Activated T-helper 17 cell treated with anti-CD3 and anti-CD28 coated beads, Interleukin-2, amount 50 U/mL, for 72 hours (primary cell): Measurements from ENCODE around the gene LGALS16. TPM values are rescaled to one million over a fixed set of nuclear protein-coding genes. Genes with fewer than 3 reads are reported as not detected.
"Not testable (repeated sequence)": the region's sequence is repeated elsewhere in the genome, so short reads cannot be mapped to it uniquely, and the experiment has no call there.

Source experiments
- ATAC-seq: fragments of 150-1000 bp; cut with Tn5 transposase; replicated peaks from 2 replicates; pipeline ENCODE4 v1.10.0; 2021; ENCODE audit warnings: mild to moderate bottlenecking, moderate library complexity
- H3K27ac Mint-ChIP-seq: one replicate; pipeline ENCODE4 v1.8.0; 2022; ENCODE audit warnings: mixed read lengths
- H3K27me3 Mint-ChIP-seq: one replicate; pipeline ENCODE4 v1.8.0; 2022; ENCODE audit warnings: mixed read lengths
- H3K36me3 Mint-ChIP-seq: one replicate; pipeline ENCODE4 v1.8.0; 2022; ENCODE audit warnings: low read depth, mild to moderate bottlenecking, mixed read lengths
- H3K4me1 Mint-ChIP-seq: one replicate; pipeline ENCODE4 v1.8.0; 2022; ENCODE audit warnings: mixed read lengths
- H3K4me3 Mint-ChIP-seq: one replicate; pipeline ENCODE4 v1.8.0; 2022; ENCODE audit warnings: mild to moderate bottlenecking, mixed read lengths
- H3K9me3 Mint-ChIP-seq: one replicate; pipeline ENCODE4 v1.8.0; 2022; ENCODE audit warnings: mixed read lengths
- total RNA-seq, 2 donors: library from RNA; stranded (reverse); gene quantifications; one replicate each; pipeline ENCODE4 v1.2.3, GENCODE V29; 2022

The LGALS16 gene
- total RNA-seq, 2 donors from 2014 or later = not detected

- H3K4me1 Mint-ChIP-seq = no peaks in the 10 kb centered on the region
- no peaks in the 10 kb centered on the region for H3K9me3 Mint-ChIP-seq
- no peak overlapping the region for H3K27ac Mint-ChIP-seq
- H3K4me3 Mint-ChIP-seq = no peak overlapping the region
- H3K36me3 Mint-ChIP-seq = no peaks in the 10 kb centered on the region
- no peak for ATAC-seq
- H3K27me3 Mint-ChIP-seq = peaks cover 18% of the 10 kb centered on the region
These were observed 4.9 kb downstream of the LGALS16 start for GRCh38 chr19:39660661-39661060.

- no peaks in the 10 kb centered on the region for H3K36me3 Mint-ChIP-seq
- peaks cover 19% of the 10 kb centered on the region for H3K27me3 Mint-ChIP-seq
- ATAC-seq = peak; percentile 39
- H3K27ac Mint-ChIP-seq = no peak overlapping the region
- H3K9me3 Mint-ChIP-seq = no peaks in the 10 kb centered on the region
- no peak overlapping the region for H3K4me3 Mint-ChIP-seq
- H3K4me1 Mint-ChIP-seq = no peaks in the 10 kb centered on the region
These were observed 5.9 kb downstream of the LGALS16 start for GRCh38 chr19:39661565-39661964.

GRCh38 chr19:39669860-39670259 lies 14.1 kb downstream of the LGALS16 start:
- H3K36me3 Mint-ChIP-seq, H3K27ac Mint-ChIP-seq, H3K9me3 Mint-ChIP-seq, H3K4me3 Mint-ChIP-seq, ATAC-seq, H3K4me1 Mint-ChIP-seq: not testable (repeated sequence)
- peaks cover 24% of the 10 kb centered on the region for H3K27me3 Mint-ChIP-seq

GRCh38 chr19:39670998-39671397 lies 15.3 kb downstream of the LGALS16 start:
- Mint-ChIP-seq H3K27me3 (peaks cover 21% of the 10 kb centered on the region), H3K36me3 (no peaks in the 10 kb centered on the region), H3K27ac (no peak overlapping the region)

GRCh38 chr19:39671739-39672363 lies 16.1 kb downstream of the LGALS16 start:
- no peak overlapping the region for H3K4me3 Mint-ChIP-seq
- peak; percentile 51 for ATAC-seq
- H3K27me3 Mint-ChIP-seq = peaks cover 13% of the 10 kb centered on the region
- H3K9me3 Mint-ChIP-seq = no peaks in the 10 kb centered on the region
- peaks cover 19% of the 10 kb centered on the region for H3K4me1 Mint-ChIP-seq
- H3K27ac Mint-ChIP-seq = no peak overlapping the region
- H3K36me3 Mint-ChIP-seq = no peaks in the 10 kb centered on the region

More at GRCh38 chr19:39670998-39671397, 15.3 kb downstream of the LGALS16 start:
- no peak overlapping the region for H3K4me3 Mint-ChIP-seq
- H3K4me1 Mint-ChIP-seq = peaks cover 16% of the 10 kb centered on the region
- ATAC-seq = no peak
- H3K9me3 Mint-ChIP-seq = no peaks in the 10 kb centered on the region

GRCh38 chr19:39672473-39672872 lies 16.8 kb downstream of the LGALS16 start:
- ATAC-seq = no peak
- no peaks in the 10 kb centered on the region for H3K36me3 Mint-ChIP-seq
- H3K27ac Mint-ChIP-seq = no peak overlapping the region
- H3K9me3 Mint-ChIP-seq = no peaks in the 10 kb centered on the region
- no peak overlapping the region for H3K4me3 Mint-ChIP-seq
- peaks cover 8% of the 10 kb centered on the region for H3K27me3 Mint-ChIP-seq
- H3K4me1 Mint-ChIP-seq = peaks cover 19% of the 10 kb centered on the region

DNA sequence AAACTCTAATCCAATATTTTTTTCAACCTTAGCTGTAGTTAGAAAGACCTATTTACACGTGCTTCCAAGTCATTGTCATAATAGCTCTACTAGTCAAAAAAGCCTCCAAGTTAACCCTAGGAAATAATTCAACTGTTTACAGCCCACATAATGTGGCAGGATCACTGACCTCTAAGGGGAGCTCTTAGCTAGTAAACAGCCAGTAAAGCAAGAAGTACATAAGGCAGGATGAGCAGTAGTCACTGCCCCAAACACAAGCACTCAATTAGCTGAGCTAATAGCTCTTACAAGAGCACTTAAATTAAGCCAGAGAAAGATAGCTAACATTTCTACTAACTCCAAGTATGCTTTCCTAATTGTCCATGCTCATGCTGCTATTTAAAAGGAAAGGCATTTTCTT lies 18.1 kb downstream of the LGALS16 start:
- H3K27ac Mint-ChIP-seq, H3K4me3 Mint-ChIP-seq, H3K9me3 Mint-ChIP-seq, ATAC-seq, H3K36me3 Mint-ChIP-seq, H3K27me3 Mint-ChIP-seq: not testable (repeated sequence)
- H3K4me1 Mint-ChIP-seq = peaks cover 27% of the 10 kb centered on the region

DNA sequence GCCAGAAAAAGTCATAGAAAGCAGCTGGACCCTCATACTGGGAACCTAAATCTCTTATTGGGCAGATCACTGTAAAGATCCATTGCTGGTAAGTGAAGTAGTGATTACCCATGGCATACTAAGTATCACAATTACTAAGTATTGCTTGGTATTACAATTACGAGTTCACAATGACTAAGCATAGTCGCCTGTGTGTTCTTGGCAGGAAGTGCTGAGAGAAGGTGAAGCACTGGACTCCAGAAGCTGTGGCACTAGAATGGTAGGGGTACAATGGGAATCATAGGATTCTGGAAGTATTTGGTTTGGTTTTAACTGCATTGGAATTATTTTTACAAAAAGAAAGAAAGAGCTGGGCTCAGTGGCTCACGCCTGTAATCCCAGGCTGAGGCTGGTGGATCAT lies 20.3 kb downstream of the LGALS16 start:
- peaks cover 37% of the 10 kb centered on the region for H3K4me1 Mint-ChIP-seq
- H3K36me3 Mint-ChIP-seq = no peaks in the 10 kb centered on the region
- H3K27me3 Mint-ChIP-seq = peaks cover 8% of the 10 kb centered on the region
- H3K4me3 Mint-ChIP-seq = peak overlapping the region; percentile 41
- H3K27ac Mint-ChIP-seq = peak overlapping the region; percentile 79
- peak; percentile 62 for ATAC-seq
- H3K9me3 Mint-ChIP-seq = no peaks in the 10 kb centered on the region

DNA sequence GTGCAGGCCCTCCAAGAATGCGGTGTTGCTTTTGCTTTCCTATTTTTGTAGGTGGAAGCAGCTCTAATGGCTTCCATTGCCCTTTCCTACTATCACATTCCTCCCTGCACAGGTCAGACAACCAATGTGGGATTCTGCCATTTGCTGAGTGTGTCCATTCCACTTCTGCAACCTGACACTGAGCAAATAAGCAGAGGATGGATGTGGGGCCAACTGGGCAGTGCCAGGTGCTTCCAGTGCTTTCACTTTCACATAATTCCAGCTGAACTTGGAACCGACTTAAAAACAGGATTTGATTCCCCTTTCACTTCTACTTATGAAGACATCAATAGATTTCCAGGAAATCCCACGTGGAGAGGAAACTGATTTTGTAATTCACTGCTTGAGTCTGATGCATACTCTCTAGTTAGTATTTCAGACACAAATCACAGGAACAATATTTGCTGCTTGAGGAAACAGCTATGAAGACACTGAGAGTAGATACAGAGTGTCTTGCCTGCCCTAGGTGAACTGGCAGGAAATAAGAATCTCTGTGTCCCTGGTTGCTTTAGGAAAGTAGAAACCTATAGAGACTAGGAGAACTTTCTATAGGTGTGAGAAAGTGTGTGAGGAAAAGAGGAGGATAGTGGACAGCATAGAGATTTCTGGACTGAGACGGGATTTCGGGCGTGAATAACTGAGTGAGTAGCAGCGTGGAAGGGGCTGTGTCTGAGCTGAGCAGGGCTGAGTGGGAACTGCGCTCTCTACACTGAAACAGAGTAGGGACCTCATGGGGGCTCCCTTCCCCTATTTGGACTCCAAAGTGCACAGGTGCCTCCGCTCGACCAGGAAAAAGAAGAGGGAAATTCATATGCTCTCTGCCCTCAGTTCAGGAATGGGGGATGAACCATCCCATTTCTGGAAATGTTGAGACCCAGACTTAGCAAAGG lies 22.5 kb downstream of the LGALS16 start:
- Mint-ChIP-seq H3K4me1 (peaks cover 31% of the 10 kb centered on the region), H3K36me3 (no peaks in the 10 kb centered on the region), H3K4me3 (peak overlapping the region; percentile 66), H3K27me3 (no peaks in the 10 kb centered on the region), H3K9me3 (no peaks in the 10 kb centered on the region), H3K27ac (peak overlapping the region; percentile 58)
- no peak for ATAC-seq

DNA sequence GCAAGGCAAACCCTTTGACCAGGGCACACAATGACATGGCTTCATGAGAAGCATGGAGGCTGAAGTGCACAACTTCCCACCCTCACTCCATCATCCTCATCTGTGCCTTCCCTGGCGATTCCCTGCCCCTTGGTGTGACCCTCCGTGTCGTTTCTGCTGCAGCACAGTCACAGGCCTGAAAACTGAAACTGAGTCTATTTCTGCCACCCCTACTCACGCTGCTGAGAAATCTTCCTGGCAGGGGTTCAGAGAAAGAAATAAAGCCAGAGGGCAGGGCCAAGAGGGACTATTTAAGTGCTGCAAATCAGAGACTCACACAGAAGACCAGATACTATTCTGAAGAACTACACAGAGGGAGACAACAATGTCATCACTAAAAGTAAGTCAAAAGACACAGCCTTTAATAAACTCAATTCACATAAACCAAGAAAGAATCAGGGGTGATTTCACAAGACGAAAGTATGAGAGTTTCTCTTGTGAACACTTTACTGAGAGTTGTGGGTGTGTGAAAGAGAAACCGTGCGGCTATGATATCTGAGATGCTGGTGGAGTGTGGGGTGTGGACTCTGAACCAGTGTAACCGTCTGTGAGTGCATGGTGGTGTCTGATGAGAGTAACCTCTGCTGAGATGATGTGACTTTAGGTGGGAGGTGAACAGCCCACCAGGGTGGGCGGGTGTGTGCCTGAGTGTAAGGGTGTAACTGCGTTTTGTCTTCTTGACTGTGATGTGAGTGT lies 23.5 kb downstream of the LGALS16 start:
- peaks cover 31% of the 10 kb centered on the region for H3K4me1 Mint-ChIP-seq
- H3K36me3 Mint-ChIP-seq = no peaks in the 10 kb centered on the region
- peak; percentile 90 for ATAC-seq
- no peaks in the 10 kb centered on the region for H3K27me3 Mint-ChIP-seq
- no peaks in the 10 kb centered on the region for H3K9me3 Mint-ChIP-seq
- H3K27ac Mint-ChIP-seq = peak overlapping the region; percentile 39
- peak overlapping the region; percentile 66 for H3K4me3 Mint-ChIP-seq

GRCh38 chr19:39679791-39680168 lies 24.1 kb downstream of the LGALS16 start:
- peak overlapping the region; percentile 66 for H3K4me3 Mint-ChIP-seq
- H3K36me3 Mint-ChIP-seq = no peaks in the 10 kb centered on the region
- no peaks in the 10 kb centered on the region for H3K27me3 Mint-ChIP-seq
- peak overlapping the region; percentile 39 for H3K27ac Mint-ChIP-seq
- H3K9me3 Mint-ChIP-seq = no peaks in the 10 kb centered on the region
- ATAC-seq = peak; percentile 71
- peaks cover 31% of the 10 kb centered on the region for H3K4me1 Mint-ChIP-seq

GRCh38 chr19:39680593-39680992 lies 24.9 kb downstream of the LGALS16 start:
- no peak for ATAC-seq
- H3K27me3 Mint-ChIP-seq = no peaks in the 10 kb centered on the region
- no peak overlapping the region for H3K4me3 Mint-ChIP-seq
- H3K36me3 Mint-ChIP-seq = no peaks in the 10 kb centered on the region
- H3K4me1 Mint-ChIP-seq = peaks cover 26% of the 10 kb centered on the region
- H3K27ac Mint-ChIP-seq = no peak overlapping the region
- H3K9me3 Mint-ChIP-seq = no peaks in the 10 kb centered on the region

GRCh38 chr19:39681416-39681815 lies 25.7 kb downstream of the LGALS16 start:
- Mint-ChIP-seq H3K4me3 (no peak overlapping the region), H3K27ac (no peak overlapping the region)
- ATAC-seq = no peak

GRCh38 chr19:39684267-39684666 lies 28.6 kb downstream of the LGALS16 start:
- Mint-ChIP-seq H3K36me3 (no peaks in the 10 kb centered on the region), H3K27me3 (no peaks in the 10 kb centered on the region), H3K9me3 (no peaks in the 10 kb centered on the region), H3K4me3 (no peak overlapping the region), H3K27ac (no peak overlapping the region), H3K4me1 (peaks cover 6% of the 10 kb centered on the region)
- ATAC-seq = no peak

More at GRCh38 chr19:39681416-39681815, 25.7 kb downstream of the LGALS16 start:
- peaks cover 18% of the 10 kb centered on the region for H3K4me1 Mint-ChIP-seq
- no peaks in the 10 kb centered on the region for H3K36me3 Mint-ChIP-seq
- no peaks in the 10 kb centered on the region for H3K27me3 Mint-ChIP-seq
- H3K9me3 Mint-ChIP-seq = no peaks in the 10 kb centered on the region
